Glutamatergic neuron (in vitro differentiated cells): Measurements from ENCODE around the gene STIM2. TPM values are rescaled to one million over a fixed set of nuclear protein-coding genes. Genes with fewer than 3 reads are reported as not detected.
A peak's percentile ranks its signal among the peaks of the same experiment; 100 is the strongest.

ENCODE experiments used
- DNase-seq: peaks from one replicate; pipeline ENCODE4 v3.0.0; 2022
- H3K27ac Mint-ChIP-seq: one replicate; pipeline ENCODE4 v1.8.0; 2020; ENCODE audit warnings: mild to moderate bottlenecking, mixed read lengths, inconsistent platforms; ENCODE audit not compliant: unreplicated experiment
- H3K27me3 Mint-ChIP-seq: one replicate; pipeline ENCODE4 v1.8.0; 2020; ENCODE audit warnings: mild to moderate bottlenecking, moderate library complexity, mixed read lengths, inconsistent platforms; ENCODE audit not compliant: unreplicated experiment
- H3K36me3 Mint-ChIP-seq: one replicate; pipeline ENCODE4 v1.8.0; 2020; ENCODE audit warnings: mild to moderate bottlenecking, mixed read lengths, inconsistent platforms; ENCODE audit not compliant: unreplicated experiment
- H3K4me1 Mint-ChIP-seq: one replicate; pipeline ENCODE4 v1.8.0; 2020; ENCODE audit warnings: mild to moderate bottlenecking, low read depth, mixed read lengths, inconsistent platforms; ENCODE audit not compliant: unreplicated experiment
- H3K4me3 Mint-ChIP-seq: one replicate; pipeline ENCODE4 v1.8.0; 2020; ENCODE audit warnings: mild to moderate bottlenecking, mixed read lengths, inconsistent platforms; ENCODE audit not compliant: unreplicated experiment
- H3K9me3 Mint-ChIP-seq: one replicate; pipeline ENCODE4 v1.8.0; 2020; ENCODE audit warnings: mild to moderate bottlenecking, moderate library complexity, mixed read lengths, inconsistent platforms; ENCODE audit not compliant: unreplicated experiment
- CTCF ChIP-seq: fragments of 200-600 bp; sonication (generic); IDR thresholded peaks from one replicate; pipeline ENCODE4 v1.5.0; 2021; ENCODE audit not compliant: partially characterized antibody, unreplicated experiment
- total RNA-seq: library from RNA; stranded (reverse); fragmentation: NEBNext Ultra II Directional; extraction: Animal tissue kit (Norgen Biotek cat#: 25700); gene quantifications from one replicate; pipeline ENCODE4 v1.2.1, GENCODE V29; 2021; ENCODE audit not compliant: unreplicated experiment

STIM2 gene
- total RNA-seq, 1 donor from 2014 or later: 28.2 TPM

GRCh38 chr4:26860922-26861433, 337 bp downstream of the STIM2 start:
- peak overlapping the region; percentile 59 for H3K4me3 Mint-ChIP-seq
- H3K9me3 Mint-ChIP-seq: peaks cover 17% of the 10 kb centered on the region
- TF ChIP-seq CTCF: no peak
- no peak overlapping the region for H3K27ac Mint-ChIP-seq
- peaks cover 10% of the 10 kb centered on the region for H3K27me3 Mint-ChIP-seq
- peaks cover 38% of the 10 kb centered on the region for H3K4me1 Mint-ChIP-seq
- no peaks in the 10 kb centered on the region for H3K36me3 Mint-ChIP-seq
- DNase-seq: peak; percentile 74

DNA sequence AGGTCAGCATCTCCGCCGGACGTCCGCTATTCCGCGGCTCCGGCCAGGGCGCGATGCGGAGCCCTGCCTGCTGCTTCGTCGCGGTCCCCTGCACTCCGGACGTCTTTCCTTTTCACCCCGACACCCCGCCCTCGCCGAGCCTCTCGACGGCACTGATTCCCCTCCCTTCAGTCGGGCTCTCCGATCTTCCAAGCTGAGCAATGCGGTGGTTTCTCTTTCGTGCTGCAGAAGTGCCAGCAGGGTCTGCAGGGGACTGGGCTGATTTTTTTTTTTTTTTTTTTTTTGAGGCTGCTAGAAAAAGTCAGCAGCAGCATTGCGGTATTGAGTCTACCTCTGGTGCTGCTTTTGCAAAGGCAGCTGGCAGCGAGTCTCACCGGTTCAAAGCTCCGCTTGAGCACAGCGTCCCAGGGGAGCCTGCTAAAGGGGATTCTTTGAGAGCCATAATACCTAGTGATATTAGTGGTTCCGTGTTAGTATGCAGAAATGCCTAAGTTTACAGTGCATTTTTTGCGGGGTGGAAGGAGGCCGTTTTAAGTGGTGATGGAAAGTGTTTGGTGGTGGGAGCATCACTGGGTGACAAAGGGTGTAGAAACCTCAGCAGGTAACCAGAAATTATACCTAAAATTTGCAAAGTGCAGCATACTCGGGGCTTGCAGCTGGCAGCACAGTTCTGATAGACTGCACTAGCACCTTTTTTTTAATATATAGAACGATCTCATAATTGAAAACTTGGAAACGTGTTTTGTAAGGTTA, 969 bp downstream of the STIM2 start:
- Mint-ChIP-seq H3K27ac (peak overlapping the region; percentile 96), H3K27me3 (peaks cover 10% of the 10 kb centered on the region), H3K4me3 (peak overlapping the region; percentile 97), H3K36me3 (no peaks in the 10 kb centered on the region), H3K9me3 (peaks cover 17% of the 10 kb centered on the region), H3K4me1 (peaks cover 38% of the 10 kb centered on the region)
- TF ChIP-seq CTCF: no peak
- peak; percentile 78 for DNase-seq

- no peak overlapping the region for H3K27ac Mint-ChIP-seq
- H3K27me3 Mint-ChIP-seq: peaks cover 8% of the 10 kb centered on the region
Measured at GRCh38 chr4:26862381-26862915, 1.8 kb downstream of the STIM2 start.

DNA sequence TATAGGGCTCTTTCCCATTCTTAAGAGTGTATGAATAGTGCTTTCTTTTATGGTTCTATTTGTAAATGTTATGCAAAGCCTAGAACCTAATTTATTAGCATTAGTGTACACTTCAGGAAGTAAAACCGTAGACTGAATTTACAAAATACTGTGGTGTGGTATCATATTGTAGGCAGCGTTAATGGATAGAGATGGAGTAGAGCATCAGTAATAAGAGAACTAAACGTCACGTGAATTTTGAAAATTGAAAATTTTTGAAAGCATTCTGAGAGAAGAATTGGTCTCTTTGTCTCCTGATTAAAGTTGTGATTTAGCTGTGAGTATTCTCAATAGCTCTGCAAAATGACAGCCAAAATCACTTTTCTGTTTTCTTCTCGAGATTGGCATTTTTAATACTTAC, 2.9 kb downstream of the STIM2 start:
- H3K4me3 Mint-ChIP-seq: peak overlapping the region; percentile 68
- no peaks in the 10 kb centered on the region for H3K36me3 Mint-ChIP-seq

More at GRCh38 chr4:26862381-26862915, 1.8 kb downstream of the STIM2 start:
- no peak for TF ChIP-seq CTCF
- H3K4me1 Mint-ChIP-seq: peaks cover 36% of the 10 kb centered on the region
- H3K36me3 Mint-ChIP-seq: no peaks in the 10 kb centered on the region
- peak overlapping the region; percentile 97 for H3K4me3 Mint-ChIP-seq
- peaks cover 15% of the 10 kb centered on the region for H3K9me3 Mint-ChIP-seq
- no peak for DNase-seq

More for the DNA sequence above, 2.9 kb downstream of the STIM2 start:
- DNase-seq: no peak
- Mint-ChIP-seq H3K4me1 (peaks cover 39% of the 10 kb centered on the region), H3K27me3 (peaks cover 4% of the 10 kb centered on the region), H3K27ac (no peak overlapping the region), H3K9me3 (peaks cover 12% of the 10 kb centered on the region)
- TF ChIP-seq CTCF: no peak
